CD4-positive, alpha-beta T cell treated with Interleukin-17A for 1 hour (primary cell): ENCODE measurements around the gene WDR5.
A peak's percentile ranks its signal among the peaks of the same experiment; 100 is the strongest.

Experiments used
- DNase-seq: peaks from one replicate; pipeline ENCODE4 v3.0.0-alpha.2; 2020

Gene WDR5

GRCh38 chr9:134174526-134175290 is 38.8 kb downstream of the WDR5 start:
- no peak for DNase-seq

- DNase-seq, result no peak
These were observed 39.5 kb downstream of the WDR5 start for GRCh38 chr9:134175291-134175807.

GRCh38 chr9:134175808-134176598 is 40.1 kb downstream of the WDR5 start:
- DNase-seq, result no peak

- no peak for DNase-seq
These were observed 40.7 kb downstream of the WDR5 start for GRCh38 chr9:134176599-134176968.

- no peak for DNase-seq
These were observed 41.3 kb downstream of the WDR5 start for GRCh38 chr9:134177186-134177585.

- DNase-seq, result no peak
These were observed 41.9 kb downstream of the WDR5 start for GRCh38 chr9:134177624-134178393.

- no peak for DNase-seq
These were observed 42.5 kb downstream of the WDR5 start for GRCh38 chr9:134178394-134178767.

- DNase-seq, result no peak
These were observed 43.1 kb downstream of the WDR5 start for GRCh38 chr9:134178768-134179551.

GRCh38 chr9:134179595-134179917 is 43.7 kb downstream of the WDR5 start:
- no peak for DNase-seq

- DNase-seq, result no peak
These were observed 44.3 kb downstream of the WDR5 start for GRCh38 chr9:134179918-134180785.

GRCh38 chr9:134180786-134181647 is 45.1 kb downstream of the WDR5 start:
- no peak for DNase-seq

- peak; percentile 15 for DNase-seq
These were observed 45.8 kb downstream of the WDR5 start for GRCh38 chr9:134181648-134182034.

- DNase-seq, result peak; percentile 16
These were observed 46.7 kb downstream of the WDR5 start for GRCh38 chr9:134182554-134183085.

GRCh38 chr9:134185536-134186011 is 49.7 kb downstream of the WDR5 start:
- peak; percentile 49 for DNase-seq

GRCh38 chr9:134186471-134187109 is 50.7 kb downstream of the WDR5 start:
- no peak for DNase-seq

GRCh38 chr9:134187110-134187531 is 51.2 kb downstream of the WDR5 start:
- no peak for DNase-seq

GRCh38 chr9:134187891-134188385 is 52.1 kb downstream of the WDR5 start:
- no peak for DNase-seq

GRCh38 chr9:134188386-134189144 is 52.7 kb downstream of the WDR5 start:
- no peak for DNase-seq

GRCh38 chr9:134189145-134189469 is 53.2 kb downstream of the WDR5 start:
- no peak for DNase-seq
